Esophagus muscularis mucosa (tissue), 4 donors: ENCODE measurements around the gene TMEM94. TPM values are rescaled to one million over a fixed set of nuclear protein-coding genes. Genes with fewer than 3 reads are reported as not detected.

ENCODE experiments used
- DNase-seq: peaks from one replicate; pipeline ENCODE4 v3.0.0-alpha.2; 2017; ENCODE audit errors: extremely low spot score
- H3K27ac ChIP-seq, 4 donors: fragments of 200-600 bp; sonication (generic); replicated peaks in 1 of 4; 1 replicate in 3 of 4; 2 replicates in 1 of 4; pipeline ENCODE4 v1.5.1; 2016 to 2019; ENCODE audit warnings: mild to moderate bottlenecking in 1 of 4
- H3K27me3 ChIP-seq, 4 donors: fragments of 200-600 bp; sonication (generic); one replicate each; pipeline versions ENCODE4 v1.5.1 to v1.6.0; 2016 to 2019
- H3K36me3 ChIP-seq, 4 donors: fragments of 200-600 bp; sonication (generic); one replicate each; pipeline ENCODE4 v1.5.1; 2016 to 2019
- H3K4me1 ChIP-seq, 4 donors: fragments of 200-600 bp; sonication (generic); one replicate each; pipeline ENCODE4 v1.5.1; 2016 to 2019
- H3K4me3 ChIP-seq, 4 donors: fragments of 200-600 bp; sonication (generic); 1 replicate in 2 of 4; 2 replicates in 2 of 4; pipeline ENCODE4 v1.5.1; 2016 to 2019; ENCODE audit warnings: mild to moderate bottlenecking in 4 of 4, moderate library complexity in 1 of 4
- H3K9me3 ChIP-seq, 4 donors: fragments of 200-600 bp; sonication (generic); 1 replicate in 3 of 4; 2 replicates in 1 of 4; pipeline ENCODE4 v1.5.1; 2016 to 2019
- EP300 ChIP-seq: sonication (generic); formaldehyde crosslinking; IDR thresholded peaks from one replicate; pipeline ENCODE4 v1.6.1; 2017; ENCODE audit warnings: antibody characterized with exemption
- POLR2A ChIP-seq: fragments of 450-650 bp; IDR thresholded peaks from one replicate; pipeline ENCODE4 v1.6.1; 2017; ENCODE audit warnings: antibody characterized with exemption, moderate library complexity, mild to moderate bottlenecking, low read depth
- POLR2AphosphoS5 ChIP-seq, 2 donors: sonication (generic); formaldehyde crosslinking; IDR thresholded peaks; one replicate each; pipeline ENCODE4 v1.6.1; 2017; ENCODE audit warnings: antibody characterized with exemption in 2 of 2
- WGBS: methylation state at CpG from one replicate; pipeline ENCODE4 v1.1.5; 2018; 5-methylcytosine and 5-hydroxymethylcytosine counted together
- intact Hi-C: fragments of 100-400 bp; cut with DNase I; formaldehyde crosslinking; loops from one replicate; pipeline ENCODE4 v1.15.1; 2023
- total RNA-seq, 4 donors: library from RNA; depleted of rRNA; stranded (reverse); fragments of >200 nt; gene quantifications; one replicate each; pipeline versions ENCODE4 v1.1.0 to v1.2.1, GENCODE V29; 2016
- TF ChIP-seq, protein P1 (sequence below), 3 experiments: fragments of 200-600 bp in 2 of 3; fragments of 450-650 bp in 1 of 3; sonication (generic) in 2 of 3; IDR thresholded peaks; one replicate each; pipeline ENCODE4 v1.5.1; 2017 to 2019; ENCODE audit warnings: antibody characterized with exemption in 3 of 3, mild to moderate bottlenecking in 2 of 3, moderate library complexity in 1 of 3

TMEM94 gene
- total RNA-seq, 4 donors from 2014 or later = 35.3 to 71.4 (median 46.3) TPM

DNA sequence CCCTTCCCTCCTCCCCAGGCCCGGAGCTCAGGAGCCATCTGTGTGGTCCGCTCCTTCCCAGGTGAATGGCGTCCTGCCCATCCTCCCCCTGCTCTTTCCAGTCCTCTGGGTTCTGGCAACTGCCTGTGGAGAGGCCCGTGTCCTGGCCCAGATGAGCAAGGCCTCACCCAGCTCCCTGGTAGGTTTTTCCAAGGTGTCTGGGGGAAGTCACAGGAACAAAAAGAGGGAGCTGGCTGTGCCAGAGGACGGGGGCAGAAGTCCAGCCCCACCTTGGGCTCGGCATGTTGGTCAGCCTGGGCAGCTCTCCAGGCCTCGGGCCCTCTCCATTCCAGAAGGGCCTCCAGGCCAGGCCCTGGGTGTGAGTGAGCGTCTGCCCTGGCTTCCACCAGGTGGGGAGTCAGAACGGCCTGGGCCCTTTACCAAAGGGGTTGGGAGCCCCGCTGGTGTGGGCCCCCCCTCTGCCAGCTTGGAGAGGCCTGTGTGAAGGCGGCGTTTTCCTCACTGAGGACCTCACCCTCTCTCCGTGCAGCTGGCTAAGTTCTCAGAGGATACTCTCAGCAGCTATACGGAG is 33.8 kb downstream of the TMEM94 start:
- TF ChIP-seq POLR2AphosphoS5 (IDR thresholded peaks at IDR 0.05) (peak in 1 of 2 donors; percentile 3), EP300 (no peak), POLR2A (no peak)
- TF ChIP-seq, protein P1, sequence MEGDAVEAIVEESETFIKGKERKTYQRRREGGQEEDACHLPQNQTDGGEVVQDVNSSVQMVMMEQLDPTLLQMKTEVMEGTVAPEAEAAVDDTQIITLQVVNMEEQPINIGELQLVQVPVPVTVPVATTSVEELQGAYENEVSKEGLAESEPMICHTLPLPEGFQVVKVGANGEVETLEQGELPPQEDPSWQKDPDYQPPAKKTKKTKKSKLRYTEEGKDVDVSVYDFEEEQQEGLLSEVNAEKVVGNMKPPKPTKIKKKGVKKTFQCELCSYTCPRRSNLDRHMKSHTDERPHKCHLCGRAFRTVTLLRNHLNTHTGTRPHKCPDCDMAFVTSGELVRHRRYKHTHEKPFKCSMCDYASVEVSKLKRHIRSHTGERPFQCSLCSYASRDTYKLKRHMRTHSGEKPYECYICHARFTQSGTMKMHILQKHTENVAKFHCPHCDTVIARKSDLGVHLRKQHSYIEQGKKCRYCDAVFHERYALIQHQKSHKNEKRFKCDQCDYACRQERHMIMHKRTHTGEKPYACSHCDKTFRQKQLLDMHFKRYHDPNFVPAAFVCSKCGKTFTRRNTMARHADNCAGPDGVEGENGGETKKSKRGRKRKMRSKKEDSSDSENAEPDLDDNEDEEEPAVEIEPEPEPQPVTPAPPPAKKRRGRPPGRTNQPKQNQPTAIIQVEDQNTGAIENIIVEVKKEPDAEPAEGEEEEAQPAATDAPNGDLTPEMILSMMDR (IDR thresholded peaks at IDR 0.05) = no peak
- intact Hi-C loops = no loop called here
- Histone ChIP-seq H3K36me3 (peaks cover 22 to 73% (median 55%) of the 10 kb centered on the region in 4 donors), H3K27me3 (no peaks in the 10 kb centered on the region), H3K27ac (peak overlapping the region; percentile 39 to 70 (median 64)), H3K4me1 (peaks cover 45 to 58% (median 55%) of the 10 kb centered on the region in 4 donors), H3K9me3 (no peaks in the 10 kb centered on the region), H3K4me3 (no peak overlapping the region)
- 75% methylated on average over 5 of the region's 14 CpGs for WGBS
- DNase-seq = no peak

DNA sequence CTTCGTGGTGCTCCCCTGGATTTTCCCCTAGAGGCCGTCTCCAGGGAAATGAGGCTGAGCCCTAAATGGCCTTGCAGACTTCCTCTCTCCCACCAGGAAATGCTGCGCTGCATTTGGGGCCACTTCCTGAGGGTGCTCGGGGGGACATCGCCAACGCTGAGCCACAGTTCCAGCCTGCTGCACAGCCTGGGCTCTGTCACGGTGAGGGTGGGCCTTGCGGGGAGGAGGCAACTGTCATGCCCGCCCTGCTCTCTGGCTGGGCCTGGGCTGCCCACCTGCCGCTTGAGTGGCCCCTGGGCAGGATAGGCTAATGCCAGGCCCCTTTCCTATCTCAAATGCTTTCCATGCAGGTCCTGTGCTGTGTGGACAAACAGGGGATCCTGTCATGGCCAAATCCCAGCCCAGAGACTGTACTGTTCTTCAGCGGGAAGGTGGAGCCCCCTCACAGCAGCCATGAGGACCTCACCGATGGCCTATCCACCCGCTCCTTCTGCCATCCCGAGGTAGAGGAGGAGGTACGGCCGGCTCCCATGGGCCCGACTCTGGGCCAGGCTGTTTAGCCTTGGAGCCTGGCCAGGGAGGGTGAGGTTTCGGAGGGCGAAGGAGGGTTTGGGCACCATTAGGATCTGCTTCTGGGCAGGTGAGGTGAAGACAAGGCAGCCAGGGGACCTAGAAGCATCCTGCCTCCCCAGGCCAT is 34.7 kb downstream of the TMEM94 start:
- no peak for DNase-seq
- H3K9me3 ChIP-seq = no peaks in the 10 kb centered on the region
- peak overlapping the region; percentile 39 to 70 (median 64) for H3K27ac ChIP-seq
- no peaks in the 10 kb centered on the region for H3K27me3 ChIP-seq
- intact Hi-C loops = no loop called here
- H3K4me3 ChIP-seq = no peak overlapping the region
- no peak for TF ChIP-seq POLR2AphosphoS5 (IDR thresholded peaks at IDR 0.05)
- TF ChIP-seq POLR2A = no peak
- no peak for TF ChIP-seq EP300
- TF ChIP-seq, protein P1 (IDR thresholded peaks at IDR 0.05) = no peak
- peaks cover 26 to 75% (median 63%) of the 10 kb centered on the region in 4 donors for H3K36me3 ChIP-seq
- H3K4me1 ChIP-seq = peaks cover 41 to 49% (median 47%) of the 10 kb centered on the region in 4 donors
- WGBS = 77% methylated on average over 7 of the region's 19 CpGs

- Histone ChIP-seq H3K4me1 (peaks cover 35 to 43% (median 41%) of the 10 kb centered on the region in 4 donors), H3K4me3 (no peak overlapping the region), H3K9me3 (no peaks in the 10 kb centered on the region), H3K27ac (no peak overlapping the region), H3K36me3 (peaks cover 32 to 75% (median 67%) of the 10 kb centered on the region in 4 donors), H3K27me3 (no peaks in the 10 kb centered on the region)
- DNase-seq = no peak
- intact Hi-C loops = no loop called here
- 89% methylated on average over 5 of the region's 15 CpGs for WGBS
- TF ChIP-seq POLR2AphosphoS5 (IDR thresholded peaks at IDR 0.05) (no peak), EP300 (no peak), POLR2A (no peak)
- TF ChIP-seq, protein P1 (IDR thresholded peaks at IDR 0.05) = no peak
These were observed 35.2 kb downstream of the TMEM94 start for GRCh38 chr17:75491680-75492079.

- intact Hi-C loops = no loop called here
- H3K27ac ChIP-seq = no peak overlapping the region
- DNase-seq = no peak
- H3K27me3 ChIP-seq = no peaks in the 10 kb centered on the region
- no peak overlapping the region for H3K4me3 ChIP-seq
- H3K4me1 ChIP-seq = peaks cover 25 to 34% (median 32%) of the 10 kb centered on the region in 4 donors
- H3K36me3 ChIP-seq = peaks cover 33 to 84% (median 75%) of the 10 kb centered on the region in 4 donors
- H3K9me3 ChIP-seq = no peaks in the 10 kb centered on the region
- 88% methylated on average over 15 of the region's 23 CpGs for WGBS
- TF ChIP-seq POLR2A (no peak), POLR2AphosphoS5 (IDR thresholded peaks at IDR 0.05) (no peak)
These were observed 36.2 kb downstream of the TMEM94 start for GRCh38 chr17:75492555-75493168.

- Histone ChIP-seq H3K27ac (no peak overlapping the region), H3K9me3 (no peaks in the 10 kb centered on the region), H3K4me1 (peaks cover 21 to 31% (median 29%) of the 10 kb centered on the region in 4 donors), H3K4me3 (no peak overlapping the region), H3K27me3 (no peaks in the 10 kb centered on the region), H3K36me3 (peaks cover 33 to 93% (median 84%) of the 10 kb centered on the region in 4 donors)
- 98% methylated on average over 6 of the region's 23 CpGs for WGBS
- TF ChIP-seq POLR2AphosphoS5 (IDR thresholded peaks at IDR 0.05) = no peak
- TF ChIP-seq EP300 = no peak
- no peak for TF ChIP-seq POLR2A
- TF ChIP-seq, protein P1 (IDR thresholded peaks at IDR 0.05) = no peak
- no peak for DNase-seq
- intact Hi-C loops = no loop called here
These were observed 37.2 kb downstream of the TMEM94 start for GRCh38 chr17:75493476-75494129.
